Ureter (tissue), 1 donor: ENCODE measurements around the gene VAV1. TPM values are rescaled to one million over a fixed set of nuclear protein-coding genes. Genes with fewer than 3 reads are reported as not detected.

Experiments used
- DNase-seq: peaks from one replicate; pipeline ENCODE4 v3.0.0-alpha.2; 2020; ENCODE audit warnings: low spot score
- total RNA-seq: library from RNA; stranded (reverse); gene quantifications from one replicate; pipeline ENCODE4 v1.2.4, GENCODE V29; 2023
- donor health status: DM: yes; HTN: yes; CAD: no.

VAV1 gene, protein sequence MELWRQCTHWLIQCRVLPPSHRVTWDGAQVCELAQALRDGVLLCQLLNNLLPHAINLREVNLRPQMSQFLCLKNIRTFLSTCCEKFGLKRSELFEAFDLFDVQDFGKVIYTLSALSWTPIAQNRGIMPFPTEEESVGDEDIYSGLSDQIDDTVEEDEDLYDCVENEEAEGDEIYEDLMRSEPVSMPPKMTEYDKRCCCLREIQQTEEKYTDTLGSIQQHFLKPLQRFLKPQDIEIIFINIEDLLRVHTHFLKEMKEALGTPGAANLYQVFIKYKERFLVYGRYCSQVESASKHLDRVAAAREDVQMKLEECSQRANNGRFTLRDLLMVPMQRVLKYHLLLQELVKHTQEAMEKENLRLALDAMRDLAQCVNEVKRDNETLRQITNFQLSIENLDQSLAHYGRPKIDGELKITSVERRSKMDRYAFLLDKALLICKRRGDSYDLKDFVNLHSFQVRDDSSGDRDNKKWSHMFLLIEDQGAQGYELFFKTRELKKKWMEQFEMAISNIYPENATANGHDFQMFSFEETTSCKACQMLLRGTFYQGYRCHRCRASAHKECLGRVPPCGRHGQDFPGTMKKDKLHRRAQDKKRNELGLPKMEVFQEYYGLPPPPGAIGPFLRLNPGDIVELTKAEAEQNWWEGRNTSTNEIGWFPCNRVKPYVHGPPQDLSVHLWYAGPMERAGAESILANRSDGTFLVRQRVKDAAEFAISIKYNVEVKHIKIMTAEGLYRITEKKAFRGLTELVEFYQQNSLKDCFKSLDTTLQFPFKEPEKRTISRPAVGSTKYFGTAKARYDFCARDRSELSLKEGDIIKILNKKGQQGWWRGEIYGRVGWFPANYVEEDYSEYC
- 12.1 TPM for total RNA-seq

DNA sequence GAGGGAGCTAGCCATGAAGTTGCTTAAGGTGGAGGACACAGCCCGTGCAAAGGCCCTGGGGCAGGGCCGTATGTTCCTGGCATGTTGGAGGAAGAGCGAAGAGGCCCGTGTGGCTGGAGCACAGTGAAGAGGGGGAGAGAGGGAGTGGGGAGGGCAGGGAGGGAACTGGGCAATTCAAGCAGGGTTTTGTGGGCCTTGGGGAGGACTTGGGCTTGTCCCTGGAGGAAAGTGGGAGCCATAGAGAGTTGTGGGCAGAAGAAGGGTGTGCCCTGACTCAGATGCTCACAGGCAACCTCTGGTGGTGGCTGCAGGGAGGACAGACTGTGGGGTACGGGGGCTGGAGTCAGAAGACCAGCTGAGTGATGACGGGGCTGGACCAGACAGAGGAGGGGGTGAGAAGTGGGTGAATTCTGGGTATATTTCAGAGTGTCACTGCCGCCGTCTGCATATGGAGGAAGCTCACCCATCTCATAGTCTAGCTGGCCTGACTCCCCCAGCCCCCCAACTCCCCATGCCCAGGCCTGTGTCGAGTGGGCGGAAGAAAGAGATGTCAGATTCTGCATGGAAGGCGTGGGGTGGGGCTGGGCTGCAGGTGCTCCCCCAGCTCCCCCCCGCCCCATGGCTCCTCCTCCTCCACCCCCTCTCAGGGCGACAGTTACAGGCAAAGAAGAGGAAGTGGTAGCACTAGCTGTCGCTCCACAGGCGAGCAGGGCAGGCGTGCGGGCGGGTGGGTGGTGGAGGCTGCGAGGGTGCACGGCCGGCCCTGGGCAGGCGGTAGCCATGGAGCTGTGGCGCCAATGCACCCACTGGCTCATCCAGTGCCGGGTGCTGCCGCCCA, at the start of gene VAV1:
TSS of gene VAV1 (plus strand) at position 681 of the 838 bp plus-strand sequence. CDS start at position 781, 100 bp downstream.
- peak; percentile 71 for DNase-seq

DNA sequence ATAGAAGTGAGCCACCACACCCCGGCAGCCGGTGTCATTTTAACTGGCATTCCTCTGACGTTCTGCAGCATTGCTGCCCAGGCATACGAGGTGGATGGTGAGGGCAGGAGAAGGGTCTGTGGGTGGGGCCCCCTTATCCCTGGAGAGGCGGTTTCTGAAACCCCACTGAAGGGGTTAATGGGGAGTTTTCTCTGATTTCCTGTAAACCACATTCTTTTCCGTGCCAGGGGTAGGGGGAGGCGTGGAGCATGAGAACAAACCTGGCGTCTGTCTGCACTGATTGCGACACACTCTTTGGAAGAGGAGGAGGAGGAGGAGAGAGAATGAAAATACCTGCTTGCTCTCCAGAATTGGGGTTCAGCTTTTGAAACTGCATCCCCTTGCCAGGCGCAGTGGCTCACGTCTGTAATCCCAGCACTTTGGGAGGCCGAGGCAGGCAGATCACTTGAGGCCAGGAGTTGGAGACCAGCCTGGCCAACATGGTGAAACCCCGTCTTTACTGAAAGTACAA, 49.3 kb upstream of the VAV1 start:
- peak; percentile 65 for DNase-seq

DNA sequence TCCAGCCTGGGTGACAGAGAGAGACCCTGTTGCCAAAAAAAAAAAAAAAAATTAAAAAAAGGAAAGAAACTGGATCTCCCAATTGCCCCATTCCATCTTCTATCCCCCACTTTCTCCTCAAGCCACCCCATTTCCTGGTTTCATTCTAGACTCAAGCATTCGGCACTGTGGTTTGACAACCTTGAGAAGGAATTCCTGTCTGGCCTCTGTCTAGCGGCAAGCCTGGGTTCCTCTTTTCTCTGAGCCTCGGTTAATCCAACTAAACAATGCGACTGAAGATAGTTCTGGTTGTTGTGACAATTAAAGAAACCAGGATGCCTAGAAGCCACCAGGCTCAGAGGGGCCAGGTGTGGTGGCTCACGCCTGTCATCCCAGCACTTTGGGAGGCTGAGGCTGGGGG, 48.8 kb upstream of the VAV1 start:
- no peak for DNase-seq

DNA sequence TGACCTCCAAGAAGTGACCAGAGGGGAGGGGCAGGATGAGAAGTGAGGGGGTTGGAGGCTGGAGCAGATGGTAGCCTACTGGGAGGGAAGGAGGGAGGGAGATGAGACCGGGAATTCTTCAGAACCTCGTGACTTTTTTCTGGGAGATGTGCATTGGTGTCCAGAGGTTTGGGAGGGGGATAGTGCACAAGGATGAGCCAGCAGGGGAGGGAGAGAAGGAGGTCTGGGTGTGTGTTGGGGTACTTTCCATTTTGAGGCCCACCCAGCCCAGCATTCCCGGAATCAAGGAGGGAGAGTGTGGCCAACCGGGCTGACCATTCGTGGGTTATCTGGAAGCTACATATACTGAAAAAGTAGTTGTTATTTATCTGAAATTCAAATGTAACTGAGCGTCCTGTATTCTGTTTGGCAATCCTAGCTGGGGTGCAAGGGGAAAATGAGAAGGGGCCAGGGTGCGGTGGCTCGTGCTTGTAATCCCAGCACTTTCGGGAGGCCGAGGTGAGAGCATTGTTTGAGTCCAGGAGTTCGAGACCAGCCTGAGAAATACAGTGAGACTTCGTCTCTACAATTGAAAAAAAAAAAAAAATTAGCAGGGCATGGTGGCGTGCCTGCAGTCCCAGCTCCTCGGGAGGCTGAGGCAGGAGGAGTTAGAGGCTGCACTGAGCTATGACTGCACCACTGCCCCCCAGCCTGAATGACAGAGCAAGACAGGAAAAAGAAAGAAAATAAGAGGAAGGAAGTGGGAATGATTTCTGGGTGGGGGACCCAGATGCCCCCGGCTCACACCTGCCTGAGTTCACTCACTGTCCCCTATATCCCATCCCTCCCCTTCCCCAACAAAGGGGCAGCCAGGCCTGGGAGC, 47.6 kb upstream of the VAV1 start:
- DNase-seq = no peak

DNA sequence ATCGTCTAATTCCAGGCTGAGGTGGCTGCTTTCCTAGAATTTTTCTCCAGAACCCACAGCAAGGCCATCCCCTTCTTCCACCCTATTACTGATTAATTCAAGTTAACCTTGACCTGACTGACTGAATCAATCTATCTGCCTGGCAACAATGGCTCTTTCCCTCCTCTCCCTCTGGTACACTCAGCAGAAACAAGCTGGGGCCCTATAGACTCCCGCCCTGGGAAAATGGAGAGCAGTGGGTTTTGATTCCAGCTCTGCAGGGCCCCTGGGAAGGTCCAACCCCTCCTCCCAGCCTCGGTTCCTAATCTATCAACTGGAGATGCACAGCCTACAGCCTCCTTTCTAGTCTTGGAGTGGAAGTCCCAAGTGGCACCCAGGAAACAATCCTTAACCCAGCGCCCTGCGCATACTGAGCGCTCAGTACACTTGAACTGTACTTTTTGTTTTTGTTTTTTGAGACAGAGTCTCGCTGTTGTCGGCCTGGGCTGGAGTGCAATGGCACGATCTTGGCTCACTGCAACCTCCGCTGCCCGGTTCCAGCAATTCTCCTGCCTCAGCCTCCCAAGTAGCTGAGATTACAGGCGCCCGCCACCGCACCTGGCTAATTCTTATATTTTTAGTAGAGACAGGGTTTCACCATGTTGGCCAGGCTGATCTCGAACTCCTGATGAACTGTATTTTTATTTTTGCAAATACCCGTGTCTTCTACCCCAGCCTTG, 46.8 kb upstream of the VAV1 start:
- no peak for DNase-seq

DNA sequence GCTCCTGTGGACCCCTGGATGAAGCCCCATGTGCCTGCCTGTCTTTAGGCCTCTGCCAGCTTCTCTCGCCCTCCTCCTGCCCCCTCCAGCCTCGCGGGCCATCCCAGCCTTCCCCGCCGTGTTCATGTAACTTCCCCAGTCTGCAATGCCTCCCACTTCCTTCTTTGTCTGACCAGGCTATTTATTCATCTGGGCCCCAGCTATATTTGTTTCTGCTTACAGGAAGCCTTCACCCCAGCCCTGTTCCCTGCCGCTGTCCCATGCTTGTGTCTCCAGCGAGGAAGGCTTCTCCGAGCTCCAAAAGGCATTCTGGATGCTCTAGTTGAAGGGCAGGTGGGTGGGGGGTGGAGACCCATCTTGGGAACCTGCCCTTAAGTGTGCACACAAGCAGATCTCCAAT, 44.2 kb upstream of the VAV1 start:
- peak; percentile 48 for DNase-seq

DNA sequence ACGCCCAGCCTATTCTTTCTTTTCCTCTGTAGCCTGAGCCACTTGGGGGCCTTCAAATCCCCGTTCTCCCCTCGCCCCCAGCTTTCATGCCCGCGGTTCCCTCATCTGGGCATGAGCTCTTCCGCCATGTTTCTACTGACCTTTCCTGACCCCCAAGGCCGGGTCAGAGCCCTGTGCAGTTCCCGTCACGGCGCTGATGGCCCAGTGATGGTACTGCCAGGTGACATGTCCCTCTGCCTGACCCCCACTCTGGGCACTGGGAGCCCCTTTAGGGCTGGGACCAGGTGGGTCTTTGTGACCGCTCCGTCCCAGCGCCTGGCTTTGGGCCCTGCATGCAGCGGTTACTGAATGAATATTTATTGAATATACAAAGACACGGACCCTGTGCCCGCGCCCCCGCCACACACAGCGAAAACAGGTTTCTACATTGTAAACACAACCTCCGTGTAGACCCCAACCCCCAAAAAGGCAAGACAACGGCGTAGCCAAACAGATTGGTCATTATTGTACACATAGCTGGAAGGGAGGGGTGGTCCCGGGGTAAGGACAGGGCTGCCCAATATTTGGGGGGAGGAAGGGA, 42.8 kb upstream of the VAV1 start:
- no peak for DNase-seq

DNA sequence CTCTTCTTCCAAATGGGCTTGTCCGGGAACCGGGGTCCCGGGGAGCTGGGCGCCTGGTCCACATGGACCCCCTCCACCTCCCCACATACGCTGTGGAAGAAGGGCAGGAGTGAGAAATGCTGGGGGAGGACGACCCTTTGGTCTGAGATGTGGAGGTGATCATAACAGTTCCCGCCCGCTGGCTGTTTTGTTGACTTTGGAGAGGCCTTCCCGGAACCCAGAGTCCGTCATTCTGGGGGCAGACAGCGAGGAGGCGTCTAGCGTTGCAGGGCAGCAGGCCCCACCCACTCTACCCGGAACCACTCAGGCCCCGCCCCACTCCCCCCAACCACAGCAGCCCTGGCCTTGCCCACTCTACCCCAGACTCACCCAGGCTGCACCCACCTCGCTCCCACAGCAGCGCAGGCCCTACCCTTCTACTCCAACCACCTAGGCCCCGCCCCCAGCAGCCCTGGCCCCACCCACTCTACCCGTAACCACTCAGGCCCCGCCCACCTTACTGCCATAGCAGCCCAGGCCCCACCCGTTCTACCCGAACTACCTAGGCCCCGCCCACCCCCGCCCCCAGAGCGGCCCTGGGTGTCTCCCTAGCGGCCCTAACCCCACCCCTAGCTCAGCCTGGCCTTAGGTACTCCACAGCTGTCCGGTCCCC, 42.2 kb upstream of the VAV1 start:
- peak; percentile 66 for DNase-seq

DNA sequence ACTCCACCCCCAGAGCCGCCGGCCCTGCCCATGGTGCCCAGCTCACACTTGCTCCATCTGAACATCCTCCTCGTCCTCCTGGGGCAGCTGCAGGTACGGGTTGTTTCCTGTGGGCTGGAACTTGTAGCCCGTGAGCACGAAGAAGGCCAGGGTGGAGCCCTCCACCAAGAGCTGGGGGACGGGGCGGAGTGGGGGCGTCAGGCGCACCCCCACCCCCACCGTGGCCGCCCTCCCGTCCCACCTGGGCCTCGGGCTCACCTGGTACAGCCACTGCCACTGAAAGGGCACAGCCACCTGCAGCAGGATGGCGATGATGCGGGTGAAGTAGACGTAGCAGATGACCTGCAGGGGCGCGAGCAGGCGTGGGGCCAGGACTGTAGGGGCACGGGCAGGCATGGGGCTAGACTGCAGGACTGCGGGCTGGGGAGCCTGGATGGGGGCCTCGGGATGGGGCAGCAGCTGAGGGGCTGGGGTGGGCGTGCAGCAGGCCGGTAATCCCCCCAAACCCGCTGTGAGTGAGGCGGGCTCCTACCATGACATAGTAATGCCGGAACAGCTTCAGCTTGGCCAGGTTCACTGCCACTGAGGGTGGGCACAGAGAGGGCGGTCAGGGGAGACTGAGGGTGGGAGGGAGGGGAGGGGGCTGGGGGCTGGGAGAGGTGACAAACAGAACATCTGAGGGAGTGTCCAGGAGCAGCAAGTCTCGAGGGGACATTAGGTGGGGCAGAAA, 41.4 kb upstream of the VAV1 start:
- peak; percentile 46 for DNase-seq

DNA sequence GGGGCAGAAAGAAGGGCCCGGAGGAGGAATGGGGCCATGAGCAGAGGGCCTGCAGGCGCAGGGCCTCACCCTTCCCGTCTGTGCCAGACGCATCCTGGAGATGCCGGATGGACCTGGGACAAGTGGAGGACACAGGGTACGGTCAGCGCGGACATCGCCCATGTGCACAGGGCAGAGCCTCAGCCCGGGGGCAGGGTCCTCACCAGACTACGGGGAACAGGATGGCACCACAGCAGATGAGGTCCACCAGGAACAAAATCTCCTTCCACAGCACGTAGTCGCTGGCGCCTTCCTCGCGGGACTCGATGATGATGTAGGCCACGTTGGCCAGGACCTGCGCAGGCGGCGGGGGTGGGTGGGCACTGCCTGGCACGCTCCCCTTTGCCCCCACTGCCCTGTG, 40.7 kb upstream of the VAV1 start:
- no peak for DNase-seq

DNA sequence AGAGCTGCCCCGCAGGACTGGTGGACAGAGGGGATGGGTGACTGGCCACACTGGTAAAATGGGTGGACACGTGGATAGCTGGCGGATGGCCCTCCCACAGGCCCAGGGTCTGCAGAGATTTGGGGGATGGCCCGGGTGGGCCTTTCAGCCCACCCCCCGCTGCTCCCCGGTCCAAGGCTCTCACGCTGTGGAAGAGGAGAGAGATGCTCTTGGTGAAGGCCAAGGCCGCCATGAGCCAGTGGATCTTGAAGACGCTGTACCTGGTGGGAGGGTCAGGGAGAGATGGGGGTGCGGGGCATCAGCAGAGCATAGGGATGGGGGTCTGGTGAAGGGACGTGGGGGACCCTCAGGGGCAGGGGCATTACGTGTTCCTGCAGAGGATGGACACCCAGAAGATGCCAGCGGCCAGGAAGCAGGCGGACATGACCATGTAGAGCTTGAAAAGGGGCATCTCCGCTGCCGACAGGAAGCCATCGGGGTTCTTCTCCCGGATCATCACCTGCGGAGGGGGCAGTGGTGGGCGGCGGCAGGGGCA, 39.6 kb upstream of the VAV1 start:
- DNase-seq = no peak

DNA sequence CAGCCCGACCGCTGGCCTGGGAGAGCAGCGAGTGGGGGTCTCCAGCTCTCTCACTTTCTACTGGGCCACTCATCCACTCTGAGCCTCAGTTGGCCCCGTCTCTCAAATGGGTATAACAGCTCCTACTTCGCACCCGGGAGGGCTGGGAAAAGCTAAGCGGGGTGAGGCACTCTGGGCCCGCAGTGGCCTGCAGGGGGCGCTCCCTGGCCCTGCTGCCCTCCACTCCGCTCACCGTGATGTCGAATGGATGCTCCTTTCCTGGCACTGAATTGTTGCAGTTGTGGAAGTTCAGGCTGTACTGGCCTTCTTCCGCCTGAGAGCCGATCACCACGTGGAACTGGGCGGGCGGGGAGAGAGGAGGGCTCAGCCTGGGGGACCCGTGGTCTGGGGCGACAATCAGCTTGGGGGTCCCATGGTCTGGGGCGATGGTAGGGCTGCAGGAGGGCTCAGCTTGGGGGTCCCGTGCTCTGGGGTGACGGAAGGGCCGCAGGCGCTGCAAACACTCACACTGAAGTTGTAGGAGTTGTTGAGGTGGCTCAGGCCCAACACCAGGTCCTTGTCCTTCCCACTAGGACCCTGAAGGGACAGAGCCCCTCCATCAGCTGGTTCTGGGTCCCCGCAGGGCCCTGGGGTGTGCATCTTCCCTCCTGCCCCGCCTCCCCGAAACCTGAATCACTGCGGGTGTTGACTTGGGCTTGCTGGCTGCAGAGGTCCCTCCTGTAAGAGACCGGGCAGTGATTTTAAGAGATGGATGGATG, 39.0 kb upstream of the VAV1 start:
- no peak for DNase-seq

DNA sequence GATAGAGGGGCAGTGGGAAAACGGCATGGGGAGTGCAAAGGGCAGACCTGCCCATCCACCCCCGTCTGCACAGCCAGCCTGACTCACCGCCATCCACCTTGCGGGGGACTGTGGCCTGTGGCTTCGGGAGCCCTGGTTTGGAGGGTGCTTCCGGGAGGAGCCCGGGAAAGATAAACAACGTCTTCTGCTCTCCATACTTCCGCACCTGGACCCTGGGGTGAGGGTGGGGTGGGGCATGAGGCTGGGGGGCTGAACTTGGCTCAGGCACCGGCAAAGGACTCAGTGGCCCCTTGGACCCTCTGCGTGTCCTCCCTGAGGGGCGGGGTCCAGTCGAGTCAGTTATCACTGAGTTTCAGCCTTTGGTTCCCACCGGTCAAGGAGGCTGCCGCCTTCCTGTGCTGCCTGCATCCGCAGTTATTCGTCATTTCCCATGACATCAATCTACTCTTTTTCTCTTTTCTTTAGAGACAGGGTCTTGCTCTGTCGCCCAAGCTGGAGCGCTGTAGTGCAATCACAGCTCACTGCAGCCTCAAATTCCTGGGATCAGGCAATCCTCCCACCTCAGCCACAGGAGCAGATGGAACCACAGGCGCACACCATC, 38.3 kb upstream of the VAV1 start:
- DNase-seq = peak; percentile 44

DNA sequence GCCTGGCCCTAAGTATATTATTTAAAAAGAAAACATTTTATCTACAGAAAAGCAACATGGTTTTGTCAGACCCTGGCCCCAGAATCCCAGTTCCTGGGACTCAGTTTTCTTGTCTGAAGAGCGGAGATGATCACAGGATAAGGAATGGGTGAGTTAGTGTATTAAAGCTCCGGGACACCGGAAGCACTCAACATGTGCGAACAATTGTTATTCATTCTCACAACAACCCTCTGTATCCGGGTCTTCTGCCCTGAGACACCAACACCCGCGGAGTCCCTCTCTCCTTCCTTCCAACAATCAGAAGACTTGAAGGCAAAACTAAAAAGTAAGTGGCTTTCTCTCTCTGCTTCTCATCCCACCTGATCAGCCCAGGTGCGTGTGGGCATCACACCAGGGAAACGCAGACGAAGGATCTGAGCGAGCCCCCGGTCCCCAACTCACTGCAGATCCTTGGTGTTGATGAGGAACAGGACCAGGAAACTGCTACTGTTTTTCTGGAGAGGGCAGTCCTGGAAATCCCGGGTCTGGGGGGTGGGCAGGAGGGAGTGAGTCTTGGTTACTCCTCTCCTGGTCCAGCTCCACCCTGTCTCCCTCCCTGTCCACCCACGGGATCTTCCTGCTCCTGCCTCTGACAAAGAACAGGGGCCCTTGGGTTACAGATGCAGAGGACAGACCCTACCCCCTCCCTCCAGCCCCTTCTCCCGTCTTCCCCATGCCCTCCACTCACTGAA, 37.2 kb upstream of the VAV1 start:
- DNase-seq = peak; percentile 46

DNA sequence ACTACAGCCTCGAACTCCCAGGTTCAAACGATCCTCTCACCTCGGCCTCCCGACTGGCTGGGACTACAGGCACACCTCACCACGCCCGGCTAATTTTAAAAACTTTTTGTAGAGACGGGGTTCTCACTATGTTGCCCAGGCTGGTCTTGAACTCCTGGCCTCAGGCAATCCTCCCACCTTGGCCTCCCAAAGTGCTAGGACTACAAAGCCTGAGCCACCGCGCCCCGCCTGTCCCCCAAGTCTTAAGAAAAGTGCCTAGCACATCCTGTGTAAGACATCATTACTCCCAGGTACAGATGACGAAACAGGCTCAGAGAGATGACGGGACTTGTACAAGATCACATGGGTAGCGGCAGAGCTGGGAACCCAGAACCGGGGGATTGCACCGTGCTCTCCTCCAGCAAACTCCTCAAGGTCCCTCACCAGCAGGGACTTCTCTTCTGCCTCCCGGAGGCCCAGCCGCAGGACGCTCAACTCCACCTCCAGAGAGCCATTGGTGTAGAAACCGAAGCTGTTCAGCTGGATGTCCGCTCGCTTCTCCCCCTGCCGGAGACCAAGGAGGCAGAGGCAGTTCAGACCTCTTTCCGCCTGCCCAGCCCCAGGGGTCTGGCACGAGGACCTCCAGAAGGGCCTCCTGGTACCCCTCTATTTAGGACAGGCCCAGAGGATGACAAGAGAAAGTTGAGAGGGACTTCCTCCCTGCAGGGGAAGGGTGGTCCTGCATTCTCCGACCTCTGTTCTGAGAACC, 36.2 kb upstream of the VAV1 start:
- peak; percentile 80 for DNase-seq

DNA sequence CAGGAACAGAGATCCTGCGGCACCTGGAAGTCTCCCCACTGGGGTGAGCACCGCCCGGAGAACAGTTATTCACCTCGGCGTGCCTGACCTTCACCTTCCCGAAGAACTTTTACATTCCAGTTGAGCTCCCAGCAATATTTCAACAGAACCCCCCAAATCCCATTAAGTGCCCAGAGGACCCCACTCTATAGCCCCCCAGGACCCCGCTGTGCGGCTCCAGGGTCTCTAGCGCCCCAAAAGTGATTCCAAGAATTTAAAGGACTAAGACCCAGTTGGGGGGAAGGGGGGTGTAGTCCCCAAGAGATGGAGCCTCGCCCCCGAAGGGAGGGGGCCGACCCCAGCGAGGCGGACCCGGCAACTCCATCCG, 35.6 kb upstream of the VAV1 start:
- DNase-seq = no peak
